GM12864 (cell line): ENCODE measurements around the gene ZDHHC1.
"Not testable (repeated sequence)": the region's sequence is repeated elsewhere in the genome, so short reads cannot be mapped to it uniquely, and the experiment has no call there.

Experiments
- DNase-seq: peaks from one replicate; pipeline ENCODE4 v3.0.0-alpha.2; 2011; ENCODE audit warnings: low read depth
- H3K4me3 ChIP-seq: 2 replicates; pipeline ENCODE4 v1.5.1; 2011; ENCODE audit warnings: mild to moderate bottlenecking, low read depth, low read length, control low read depth
- TF ChIP-seq, protein P1 (sequence below): IDR thresholded peaks from 2 replicates; pipeline ENCODE4 v1.5.1; 2011; ENCODE audit warnings: low read depth, mild to moderate bottlenecking, moderate library complexity, low read length, control low read depth, inconsistent platforms; ENCODE audit errors: missing control alignments

The ZDHHC1 gene

DNA sequence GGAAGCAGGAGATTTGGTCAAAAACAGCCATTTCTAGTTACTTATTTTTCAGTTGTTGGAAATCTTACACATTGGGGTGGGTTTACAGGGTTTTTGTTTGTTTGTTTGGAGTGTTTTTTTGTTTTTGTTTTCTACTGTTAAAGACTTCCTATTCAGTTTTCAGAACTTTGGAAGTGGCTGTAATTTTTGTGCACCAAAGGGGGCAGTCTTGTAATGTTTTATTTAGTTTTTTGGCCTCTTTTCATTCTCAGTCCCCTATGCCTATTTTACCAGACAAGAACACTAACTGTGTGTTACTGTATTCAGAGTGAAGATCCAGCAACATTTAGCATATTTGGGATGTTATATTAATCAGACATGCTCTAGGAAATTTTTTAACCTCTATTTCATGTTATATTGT is 43.6 kb downstream of the ZDHHC1 start:
- no peak for DNase-seq

DNA sequence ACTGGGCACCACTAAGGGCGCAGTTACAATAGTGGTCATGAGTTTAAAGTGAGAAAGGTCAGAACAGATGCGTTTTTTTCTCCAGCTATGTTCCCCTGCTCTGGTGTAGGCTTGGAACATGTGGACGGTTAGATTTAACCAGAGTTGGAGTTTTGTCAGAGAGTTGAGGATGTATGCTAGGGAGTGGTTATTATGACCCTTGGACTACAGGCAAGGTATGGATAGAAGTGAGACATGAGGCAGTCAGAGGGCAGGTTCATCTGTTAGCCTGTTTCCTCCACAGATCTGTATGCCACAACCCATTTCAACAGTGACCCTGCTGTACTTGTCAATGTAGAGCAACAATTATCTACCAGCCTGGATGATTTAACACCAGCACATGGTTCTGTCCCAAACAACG is 45.6 kb downstream of the ZDHHC1 start:
- DNase-seq = no peak
- TF ChIP-seq, protein P1, sequence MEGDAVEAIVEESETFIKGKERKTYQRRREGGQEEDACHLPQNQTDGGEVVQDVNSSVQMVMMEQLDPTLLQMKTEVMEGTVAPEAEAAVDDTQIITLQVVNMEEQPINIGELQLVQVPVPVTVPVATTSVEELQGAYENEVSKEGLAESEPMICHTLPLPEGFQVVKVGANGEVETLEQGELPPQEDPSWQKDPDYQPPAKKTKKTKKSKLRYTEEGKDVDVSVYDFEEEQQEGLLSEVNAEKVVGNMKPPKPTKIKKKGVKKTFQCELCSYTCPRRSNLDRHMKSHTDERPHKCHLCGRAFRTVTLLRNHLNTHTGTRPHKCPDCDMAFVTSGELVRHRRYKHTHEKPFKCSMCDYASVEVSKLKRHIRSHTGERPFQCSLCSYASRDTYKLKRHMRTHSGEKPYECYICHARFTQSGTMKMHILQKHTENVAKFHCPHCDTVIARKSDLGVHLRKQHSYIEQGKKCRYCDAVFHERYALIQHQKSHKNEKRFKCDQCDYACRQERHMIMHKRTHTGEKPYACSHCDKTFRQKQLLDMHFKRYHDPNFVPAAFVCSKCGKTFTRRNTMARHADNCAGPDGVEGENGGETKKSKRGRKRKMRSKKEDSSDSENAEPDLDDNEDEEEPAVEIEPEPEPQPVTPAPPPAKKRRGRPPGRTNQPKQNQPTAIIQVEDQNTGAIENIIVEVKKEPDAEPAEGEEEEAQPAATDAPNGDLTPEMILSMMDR = no peak
- no peak overlapping the region for H3K4me3 ChIP-seq

More for the DNA sequence above, 43.6 kb downstream of the ZDHHC1 start:
- no peak overlapping the region for H3K4me3 ChIP-seq
- TF ChIP-seq, protein P1 = peak; percentile 34

DNA sequence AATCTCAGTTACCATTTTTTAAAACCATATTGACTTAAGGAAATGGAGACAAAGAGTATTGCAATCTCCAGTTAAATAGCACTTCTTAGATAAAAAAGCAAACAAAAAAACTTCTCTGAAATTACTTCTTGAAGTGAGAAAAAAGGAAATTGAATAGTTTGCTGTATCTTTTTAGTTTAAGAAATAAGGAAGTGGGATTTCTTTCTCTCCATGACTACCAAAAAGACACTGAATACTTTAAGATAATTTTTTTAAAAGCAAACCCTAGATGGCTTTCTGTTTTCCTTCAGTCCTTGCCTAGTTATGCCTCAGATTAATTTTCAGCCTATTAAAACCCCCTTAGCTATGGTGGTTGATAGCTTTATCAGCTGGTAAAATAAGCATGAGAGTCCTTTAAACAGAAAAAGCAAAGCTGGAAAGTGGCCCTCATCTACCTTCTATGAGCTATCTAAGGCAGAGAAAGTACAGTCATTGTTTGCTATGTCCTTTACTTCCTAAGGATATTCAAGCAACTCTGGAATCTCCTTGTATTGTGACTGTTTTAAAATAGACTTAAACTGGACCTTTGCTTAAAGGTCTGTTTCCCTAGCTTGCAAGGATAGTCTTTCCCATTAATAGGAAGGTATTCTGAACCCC is 51.6 kb downstream of the ZDHHC1 start:
- no peak for DNase-seq
- no peak overlapping the region for H3K4me3 ChIP-seq
- TF ChIP-seq, protein P1 = no peak

DNA sequence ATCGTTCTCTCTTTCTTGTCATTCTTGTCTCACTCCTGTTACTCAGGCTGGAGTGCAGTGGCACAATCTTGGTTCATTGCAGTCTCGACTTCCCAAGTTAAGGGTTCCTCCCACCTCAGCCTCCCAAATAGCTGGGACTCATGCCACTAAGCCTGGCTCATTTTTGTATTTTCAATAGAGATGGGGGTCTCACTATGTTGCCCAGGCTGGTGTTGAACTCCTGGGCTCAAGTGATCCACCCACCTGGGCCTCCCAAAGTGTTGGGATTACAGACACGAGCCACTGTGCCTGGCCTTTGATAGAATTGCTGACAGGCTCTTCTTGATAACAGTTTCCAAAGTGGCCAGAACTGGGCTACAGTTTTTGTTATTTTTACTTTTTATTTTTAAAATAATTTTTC is 55.2 kb downstream of the ZDHHC1 start:
- H3K4me3 ChIP-seq = no peak overlapping the region
- TF ChIP-seq, protein P1 = no peak
- DNase-seq = no peak

DNA sequence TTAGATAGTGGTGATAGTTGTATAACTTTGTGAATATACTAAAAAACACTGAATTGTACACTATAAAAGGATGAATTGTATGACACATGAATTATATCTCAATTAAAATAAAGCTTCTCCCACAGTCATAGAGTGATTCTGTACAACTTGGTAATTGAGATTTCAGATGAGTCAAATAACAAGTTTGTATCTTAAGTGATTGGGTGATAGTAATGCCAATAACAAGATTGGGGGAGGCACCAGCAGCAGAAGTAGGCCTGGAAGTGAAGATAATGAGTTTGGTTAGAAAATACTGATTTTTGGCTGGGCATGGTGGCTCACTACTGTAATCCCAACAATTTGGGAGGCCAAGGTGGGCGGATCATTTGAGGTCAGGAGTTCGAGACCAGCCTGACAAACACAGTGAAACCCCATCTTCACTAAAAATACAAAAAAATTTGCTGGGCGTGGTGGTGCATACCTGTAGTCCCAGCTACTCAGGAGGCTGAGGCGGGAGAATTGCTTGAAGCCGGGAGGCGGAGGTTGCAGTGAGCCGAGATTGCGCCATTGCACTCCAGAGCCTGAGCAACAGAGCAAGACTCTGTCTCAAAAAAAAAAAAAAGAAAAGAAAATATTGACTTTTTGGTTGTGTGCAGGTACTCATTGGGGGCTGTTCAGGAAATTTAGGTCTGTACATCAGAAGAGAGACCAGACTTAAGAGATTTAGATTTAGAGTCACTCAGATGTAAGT is 56.6 kb downstream of the ZDHHC1 start:
- DNase-seq = not testable (repeated sequence)

DNA sequence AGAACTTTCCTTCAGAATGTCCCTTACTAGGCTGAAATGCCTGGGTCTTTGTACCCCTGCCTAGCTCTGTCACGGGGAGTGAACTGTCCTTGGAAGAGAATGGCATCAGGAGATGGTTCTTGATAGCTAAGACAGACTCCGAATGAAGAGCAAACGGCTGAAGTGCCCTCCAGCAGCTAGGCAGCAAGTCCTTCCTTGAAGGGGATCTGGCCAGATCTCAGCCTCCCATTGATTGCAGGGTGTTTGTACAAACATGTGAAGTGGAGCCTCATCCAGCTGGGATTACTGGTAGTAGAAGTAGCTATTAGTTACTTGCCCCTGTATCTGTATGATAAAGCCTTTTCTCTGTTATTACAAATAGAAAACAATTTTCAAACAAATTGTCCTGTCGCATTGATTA is 58.7 kb downstream of the ZDHHC1 start:
- no peak for DNase-seq
- H3K4me3 ChIP-seq = no peak overlapping the region
- TF ChIP-seq, protein P1 = no peak

More for the DNA sequence above, 56.6 kb downstream of the ZDHHC1 start:
- H3K4me3 ChIP-seq = not testable (repeated sequence)

DNA sequence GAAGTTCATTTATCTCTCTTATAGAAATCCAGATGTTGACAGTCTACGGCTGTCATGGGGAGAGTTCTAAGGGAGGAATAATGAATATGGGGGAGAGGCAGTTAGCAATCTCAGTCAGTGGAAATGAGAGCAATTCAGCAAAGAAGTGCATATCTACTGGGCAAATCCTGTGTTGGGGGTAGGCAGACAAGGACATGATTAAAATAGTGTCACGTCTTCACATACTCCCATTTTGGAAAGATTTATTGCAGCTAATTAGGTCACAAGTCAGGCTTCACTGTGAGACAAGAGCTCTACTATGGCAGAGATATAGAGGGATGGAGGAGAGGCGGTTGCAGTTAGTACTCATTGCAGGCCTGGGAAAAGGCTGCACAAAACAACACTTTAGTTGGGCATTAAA is 59.9 kb downstream of the ZDHHC1 start:
- TF ChIP-seq, protein P1 = no peak
- H3K4me3 ChIP-seq = no peak overlapping the region
- no peak for DNase-seq

DNA sequence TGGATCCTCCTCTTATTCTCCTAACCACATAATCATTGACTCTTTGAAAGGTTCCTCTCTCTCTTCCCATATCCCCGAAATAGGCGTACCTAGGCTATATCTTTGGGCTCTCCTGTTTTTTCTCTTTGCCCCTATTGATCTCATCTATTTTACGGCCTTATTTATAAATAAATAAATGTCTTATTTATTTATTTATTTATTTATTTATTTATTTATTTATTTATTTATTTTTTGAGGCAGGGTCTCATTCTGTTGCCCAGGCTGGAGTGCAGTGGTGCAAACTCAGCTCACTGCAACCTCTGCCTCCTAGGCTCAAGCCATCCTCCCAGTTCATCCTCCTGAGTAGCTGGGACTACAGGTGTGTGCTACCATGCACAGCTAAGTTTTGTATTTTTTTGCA is 63.8 kb downstream of the ZDHHC1 start:
- DNase-seq, H3K4me3 ChIP-seq: not testable (repeated sequence)
